Lower leg skin (tissue), 4 donors: ENCODE data around the gene SOX6. TPM values are rescaled to one million over a fixed set of nuclear protein-coding genes. Genes with fewer than 3 reads are reported as not detected.

Source experiments
- DNase-seq, 2 donors: peaks; one replicate each; pipeline ENCODE4 v3.0.0-alpha.2; 2019; ENCODE audit warnings: low spot score in 2 of 2
- H3K4me3 ChIP-seq: fragments of 200-600 bp; sonication (generic); 2 replicates; pipeline ENCODE4 v1.5.1; 2017; ENCODE audit warnings: mild to moderate bottlenecking, low read depth; ENCODE audit not compliant: poor library complexity, severe bottlenecking
- CTCF ChIP-seq, 3 donors: fragments of 450-650 bp; IDR thresholded peaks; one replicate each; pipeline ENCODE4 v1.5.1; 2016; ENCODE audit warnings: antibody characterized with exemption in 3 of 3, mild to moderate bottlenecking in 3 of 3, moderate library complexity in 2 of 3
- POLR2A ChIP-seq, 2 donors: fragments of 450-650 bp; IDR thresholded peaks; one replicate each; pipeline ENCODE4 v1.6.1; 2016 to 2017; ENCODE audit warnings: antibody characterized with exemption in 2 of 2, mild to moderate bottlenecking in 1 of 2, moderate library complexity in 1 of 2
- WGBS, 2 donors: methylation state at CpG; one replicate each; pipeline ENCODE4 v1.1.5; 2018; 5-methylcytosine and 5-hydroxymethylcytosine counted together
- intact Hi-C: fragments of 100-400 bp; cut with DNase I; formaldehyde crosslinking; loops from one replicate; pipeline ENCODE4 v1.15.0; 2023; ENCODE audit warnings: low total_unique reads
- total RNA-seq, 4 donors: library from RNA; depleted of rRNA; stranded (reverse); fragments of >200 nt; gene quantifications; one replicate each; pipeline ENCODE4 v1.1.0, GENCODE V29; 2016

The SOX6 gene
- total RNA-seq, 4 donors from 2014 or later: 11.2 to 31.8 (median 11.6) TPM

DNA sequence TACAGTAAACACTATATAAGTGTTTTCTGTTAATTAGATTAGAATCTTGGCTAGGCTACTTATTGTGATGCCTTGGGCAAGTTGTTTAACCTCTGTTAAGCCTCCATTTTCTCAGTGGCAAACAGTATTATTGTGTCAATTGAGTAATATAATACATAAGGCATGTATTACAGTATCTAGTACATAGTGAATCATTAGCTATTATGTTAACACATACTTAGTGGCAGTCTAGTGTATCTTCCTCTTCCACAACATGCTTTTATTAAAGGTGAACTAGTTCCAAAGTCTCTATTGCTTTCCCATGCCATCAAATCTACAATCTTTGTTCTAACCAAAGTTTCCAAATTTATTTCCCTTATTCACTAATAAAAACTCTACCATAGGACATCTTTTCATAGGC is 200.9 kb downstream of the SOX6 start:
- intact Hi-C loops: no loop called here
- no peak for TF ChIP-seq CTCF (IDR thresholded peaks at IDR 0.05)
- TF ChIP-seq POLR2A (IDR thresholded peaks at IDR 0.05): no peak
- no peak overlapping the region for H3K4me3 ChIP-seq
- DNase-seq: no peak

- intact Hi-C loops: no loop called here
- DNase-seq: no peak
- TF ChIP-seq CTCF (IDR thresholded peaks at IDR 0.05) (no peak), POLR2A (IDR thresholded peaks at IDR 0.05) (no peak)
- 63 to 68% methylated on average over 4 of the region's 4 CpGs for WGBS, 2 donors
- no peak overlapping the region for H3K4me3 ChIP-seq
These were observed 201.5 kb downstream of the SOX6 start for GRCh38 chr11:16154715-16155396.

DNA sequence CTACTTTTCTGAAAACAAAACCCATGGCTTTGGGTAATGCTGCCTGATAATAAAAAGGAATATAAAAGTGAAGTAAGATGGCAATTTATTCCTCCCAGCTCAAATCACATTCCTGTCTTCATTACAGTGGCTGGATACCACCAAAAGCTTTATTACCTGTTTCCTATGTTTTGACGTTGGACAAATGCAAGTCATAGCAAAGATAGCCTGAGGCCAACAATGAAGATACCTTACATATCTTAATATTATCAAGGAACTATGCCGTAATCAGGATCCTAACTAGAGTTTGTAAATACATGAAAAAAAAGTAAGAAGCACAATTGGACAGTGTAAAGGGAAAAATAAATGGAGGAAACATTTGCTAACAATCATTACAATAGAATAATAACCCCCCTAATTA is 202.4 kb downstream of the SOX6 start:
- no peak overlapping the region for H3K4me3 ChIP-seq
- intact Hi-C loops: no loop called here
- 23 to 45% methylated on average over 2 of the region's 2 CpGs for WGBS, 2 donors
- TF ChIP-seq POLR2A (IDR thresholded peaks at IDR 0.05) (no peak), CTCF (IDR thresholded peaks at IDR 0.05) (no peak)
- no peak for DNase-seq

DNA sequence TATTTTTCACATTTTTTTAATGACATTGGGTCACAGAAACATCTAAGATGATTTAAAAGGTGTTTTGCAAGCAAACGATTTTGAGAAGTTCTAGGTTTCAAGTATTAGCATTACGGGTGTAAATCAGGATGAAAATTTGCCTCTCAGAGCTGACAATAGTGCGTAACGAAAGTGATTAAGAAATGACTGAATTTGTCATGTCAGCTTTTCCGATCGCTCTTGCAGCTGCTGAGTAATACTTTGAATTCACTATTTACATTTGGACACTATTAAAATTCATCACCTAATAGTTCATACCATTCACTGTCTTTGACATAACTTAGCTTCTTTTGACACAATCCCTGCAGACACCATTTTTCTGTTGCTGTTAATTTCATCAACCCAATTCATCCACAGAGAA is 205.2 kb downstream of the SOX6 start:
- intact Hi-C loops: no loop called here
- WGBS, 2 donors: 78 to 79% methylated on average over 6 of the region's 6 CpGs
- DNase-seq: no peak
- no peak overlapping the region for H3K4me3 ChIP-seq
- no peak for TF ChIP-seq CTCF (IDR thresholded peaks at IDR 0.05)
- TF ChIP-seq POLR2A (IDR thresholded peaks at IDR 0.05): no peak

GRCh38 chr11:16149476-16149875 is 206.9 kb downstream of the SOX6 start:
- WGBS, 2 donors: 70 to 72% methylated on average over 1 of the region's 1 CpG
- TF ChIP-seq CTCF (IDR thresholded peaks at IDR 0.05): no peak
- TF ChIP-seq POLR2A (IDR thresholded peaks at IDR 0.05): no peak
- intact Hi-C loops: no loop called here
- DNase-seq: no peak
- H3K4me3 ChIP-seq: no peak overlapping the region
